NOMO-1 treated with DMSO at 0.1 percent for 48 hours (cell line): ENCODE data around the gene SMARCD2.
"Not testable (repeated sequence)": the region's sequence is repeated elsewhere in the genome, so short reads cannot be mapped to it uniquely, and the experiment has no call there.

Source experiments
- DNase-seq: peaks from one replicate; lab custom pipeline; 2025; ENCODE audit not compliant: unreplicated experiment; lab: John Stamatoyannopoulos, UW

SMARCD2 gene

GRCh38 chr17:63842540-63843386 is at the start of gene SMARCD2:
SMARCD2 (minus strand) TSS chr17:63842685; CDS start chr17:63842674, 11 bp downstream.
- peak; percentile 95 for DNase-seq

GRCh38 chr17:63889026-63889848 is 46.8 kb upstream of the SMARCD2 start:
- DNase-seq, result peak; percentile 10

GRCh38 chr17:63885119-63885518 is 42.6 kb upstream of the SMARCD2 start:
- not testable (repeated sequence) for DNase-seq

- not testable (repeated sequence) for DNase-seq
These were observed 40.2 kb upstream of the SMARCD2 start for GRCh38 chr17:63882626-63883126.

- peak; percentile 44 for DNase-seq
These were observed 39.6 kb upstream of the SMARCD2 start, which contains the start of gene GH2 for GRCh38 chr17:63881935-63882601. GH2 (minus strand) TSS chr17:63881944; CDS start chr17:63881801, 143 bp downstream.

- DNase-seq, result not testable (repeated sequence)
These were observed 38.9 kb upstream of the SMARCD2 start for GRCh38 chr17:63881337-63881736.

GRCh38 chr17:63880706-63881105 is 38.2 kb upstream of the SMARCD2 start:
- DNase-seq, result no peak

GRCh38 chr17:63878413-63878812 is 35.9 kb upstream of the SMARCD2 start:
- DNase-seq, result not testable (repeated sequence)

GRCh38 chr17:63874693-63875092 is 32.2 kb upstream of the SMARCD2 start:
- not testable (repeated sequence) for DNase-seq

GRCh38 chr17:63874061-63874626 is 31.7 kb upstream of the SMARCD2 start:
- DNase-seq, result not testable (repeated sequence)

GRCh38 chr17:63873577-63873976 is 31.1 kb upstream of the SMARCD2 start, which contains the start of gene CSH2:
CSH2 (minus strand) TSS chr17:63873677; CDS start chr17:63873614, 63 bp downstream.
- not testable (repeated sequence) for DNase-seq

GRCh38 chr17:63871646-63872365 is 29.3 kb upstream of the SMARCD2 start:
- not testable (repeated sequence) for DNase-seq

GRCh38 chr17:63870292-63870665 is 27.8 kb upstream of the SMARCD2 start:
- DNase-seq, result not testable (repeated sequence)

GRCh38 chr17:63869491-63870291 is 27.2 kb upstream of the SMARCD2 start:
- not testable (repeated sequence) for DNase-seq

- DNase-seq, result not testable (repeated sequence)
These were observed 24.1 kb upstream of the SMARCD2 start for GRCh38 chr17:63866625-63867024.

GRCh38 chr17:63859257-63859656 is 16.8 kb upstream of the SMARCD2 start:
- DNase-seq, result no peak

- DNase-seq, result not testable (repeated sequence)
These were observed 13.9 kb upstream of the SMARCD2 start for GRCh38 chr17:63856425-63856824.

- DNase-seq, result no peak
These were observed 12.7 kb upstream of the SMARCD2 start for GRCh38 chr17:63855185-63855584.

- no peak for DNase-seq
These were observed 12.2 kb upstream of the SMARCD2 start for GRCh38 chr17:63854709-63855108.
